AG04449 (cell line): ENCODE measurements around the gene XYLT1.

Experiments used
- CTCF ChIA-PET: fragments of 350-600 bp; formaldehyde crosslinking; extraction: SDS; loops from one replicate; lab custom pipeline; 2021; ENCODE audit warnings: antibody characterized with exemption; lab: Yijun Ruan, JAX
- POLR2A ChIA-PET: fragments of 400-600, 350-600 bp; formaldehyde crosslinking; extraction: SDS; loops from one replicate; lab custom pipeline; 2020; ENCODE audit warnings: antibody characterized with exemption, inconsistent platforms; lab: Yijun Ruan, JAX
- DNase-seq: peaks from one replicate; pipeline ENCODE4 v3.0.0-alpha.2; 2010; ENCODE audit warnings: low read depth, low spot score
- H3K4me3 ChIP-seq: 2 replicates; pipeline ENCODE4 v1.5.1; 2011; ENCODE audit warnings: low read depth, mild to moderate bottlenecking, control low read depth, low read length
- CTCF ChIP-seq: IDR thresholded peaks from one replicate; pipeline ENCODE4 v1.5.1; 2011; ENCODE audit warnings: mild to moderate bottlenecking, moderate library complexity, low read length, control low read depth, inconsistent platforms; ENCODE audit not compliant: insufficient read depth; ENCODE audit errors: missing control alignments

XYLT1 gene

GRCh38 chr16:17076092-17076754 lies 394.5 kb downstream of the XYLT1 start:
- ChIA-PET POLR2A (no interaction called here), CTCF (no interaction called here)
- DNase-seq: no peak

GRCh38 chr16:17072104-17072503 lies 398.7 kb downstream of the XYLT1 start:
- TF ChIP-seq CTCF: no peak
- no peak for DNase-seq
- ChIA-PET POLR2A (no interaction called here), CTCF (no interaction called here)
- no peak overlapping the region for H3K4me3 ChIP-seq

More at GRCh38 chr16:17076092-17076754, 394.5 kb downstream of the XYLT1 start:
- no peak for TF ChIP-seq CTCF
- H3K4me3 ChIP-seq: no peak overlapping the region

GRCh38 chr16:17070882-17071592 lies 399.7 kb downstream of the XYLT1 start:
- no peak for TF ChIP-seq CTCF
- CTCF ChIA-PET: no interaction called here
- no peak overlapping the region for H3K4me3 ChIP-seq
- POLR2A ChIA-PET: no interaction called here
- no peak for DNase-seq

GRCh38 chr16:17069681-17070080 lies 401.1 kb downstream of the XYLT1 start:
- CTCF ChIA-PET: no interaction called here
- POLR2A ChIA-PET: no interaction called here
- no peak for TF ChIP-seq CTCF
- no peak overlapping the region for H3K4me3 ChIP-seq
- DNase-seq: no peak

- no peak overlapping the region for H3K4me3 ChIP-seq
- POLR2A ChIA-PET: no interaction called here
- TF ChIP-seq CTCF: no peak
- no peak for DNase-seq
- CTCF ChIA-PET: no interaction called here
Measured at GRCh38 chr16:17068524-17068923, 402.2 kb downstream of the XYLT1 start.

- no peak for DNase-seq
- ChIA-PET CTCF (no interaction called here), POLR2A (no interaction called here)
- H3K4me3 ChIP-seq: no peak overlapping the region
- no peak for TF ChIP-seq CTCF
Measured at GRCh38 chr16:17067882-17068281, 402.9 kb downstream of the XYLT1 start.
